GM20000 (cell line): Measurements from ENCODE around the gene CDKAL1.
"Not testable (repeated sequence)": the region's sequence is repeated elsewhere in the genome, so short reads cannot be mapped to it uniquely, and the experiment has no call there.

Source experiments
- DNase-seq: peaks from one replicate; pipeline ENCODE4 v3.0.0; 2012; ENCODE audit warnings: low spot score
- TF ChIP-seq, protein P1 (sequence below): IDR thresholded peaks from 2 replicates; pipeline ENCODE4 v1.5.1; 2012; ENCODE audit warnings: mild to moderate bottlenecking, control low read depth; ENCODE audit errors: extremely low read depth, missing control alignments

CDKAL1 gene

DNA sequence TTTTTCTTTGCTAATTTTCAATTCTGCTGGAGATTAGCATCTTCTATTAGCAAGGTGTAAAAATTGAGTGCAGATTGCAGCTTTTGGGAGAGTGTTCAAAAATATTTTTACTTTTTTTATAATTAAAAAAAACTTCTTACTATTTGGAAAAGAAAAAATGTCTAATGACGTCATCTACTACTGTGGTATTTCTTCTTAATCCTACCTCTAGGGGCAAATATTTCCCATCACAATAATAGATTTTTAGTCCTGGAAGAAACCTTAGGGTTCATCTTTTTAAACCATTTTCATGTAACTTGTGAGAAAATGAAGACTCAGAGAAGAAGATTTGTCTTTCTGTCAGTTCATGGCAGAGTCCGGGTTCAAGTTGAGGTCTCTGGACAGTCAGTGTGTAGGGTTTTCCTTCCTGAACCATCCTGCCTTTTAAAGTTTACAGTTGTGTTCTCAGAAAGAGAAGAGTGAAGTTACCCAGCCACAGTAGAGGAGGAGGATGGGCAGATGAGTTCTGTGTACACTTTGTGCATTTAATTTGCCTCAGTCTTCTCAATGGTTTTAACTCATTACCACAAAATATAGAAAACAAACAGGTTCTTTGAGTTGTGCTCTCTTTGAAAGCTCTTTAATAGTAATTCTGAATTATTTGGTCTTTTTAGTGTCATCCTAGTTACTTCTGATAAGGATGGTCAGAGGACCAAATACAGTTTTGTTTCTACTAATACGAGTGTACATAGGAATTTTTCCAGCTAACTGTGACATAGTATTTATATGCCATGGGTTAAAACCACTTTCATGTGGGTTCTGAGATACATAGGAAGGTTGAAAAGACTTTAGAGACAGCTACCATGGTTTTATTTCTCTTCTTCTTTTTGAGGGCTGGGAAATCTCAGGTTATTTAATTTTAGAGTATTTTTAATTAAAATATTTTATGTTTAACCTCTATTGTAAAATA lies 184.7 kb downstream of the CDKAL1 start:
- DNase-seq = no peak
- TF ChIP-seq, protein P1, sequence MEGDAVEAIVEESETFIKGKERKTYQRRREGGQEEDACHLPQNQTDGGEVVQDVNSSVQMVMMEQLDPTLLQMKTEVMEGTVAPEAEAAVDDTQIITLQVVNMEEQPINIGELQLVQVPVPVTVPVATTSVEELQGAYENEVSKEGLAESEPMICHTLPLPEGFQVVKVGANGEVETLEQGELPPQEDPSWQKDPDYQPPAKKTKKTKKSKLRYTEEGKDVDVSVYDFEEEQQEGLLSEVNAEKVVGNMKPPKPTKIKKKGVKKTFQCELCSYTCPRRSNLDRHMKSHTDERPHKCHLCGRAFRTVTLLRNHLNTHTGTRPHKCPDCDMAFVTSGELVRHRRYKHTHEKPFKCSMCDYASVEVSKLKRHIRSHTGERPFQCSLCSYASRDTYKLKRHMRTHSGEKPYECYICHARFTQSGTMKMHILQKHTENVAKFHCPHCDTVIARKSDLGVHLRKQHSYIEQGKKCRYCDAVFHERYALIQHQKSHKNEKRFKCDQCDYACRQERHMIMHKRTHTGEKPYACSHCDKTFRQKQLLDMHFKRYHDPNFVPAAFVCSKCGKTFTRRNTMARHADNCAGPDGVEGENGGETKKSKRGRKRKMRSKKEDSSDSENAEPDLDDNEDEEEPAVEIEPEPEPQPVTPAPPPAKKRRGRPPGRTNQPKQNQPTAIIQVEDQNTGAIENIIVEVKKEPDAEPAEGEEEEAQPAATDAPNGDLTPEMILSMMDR = no peak

DNA sequence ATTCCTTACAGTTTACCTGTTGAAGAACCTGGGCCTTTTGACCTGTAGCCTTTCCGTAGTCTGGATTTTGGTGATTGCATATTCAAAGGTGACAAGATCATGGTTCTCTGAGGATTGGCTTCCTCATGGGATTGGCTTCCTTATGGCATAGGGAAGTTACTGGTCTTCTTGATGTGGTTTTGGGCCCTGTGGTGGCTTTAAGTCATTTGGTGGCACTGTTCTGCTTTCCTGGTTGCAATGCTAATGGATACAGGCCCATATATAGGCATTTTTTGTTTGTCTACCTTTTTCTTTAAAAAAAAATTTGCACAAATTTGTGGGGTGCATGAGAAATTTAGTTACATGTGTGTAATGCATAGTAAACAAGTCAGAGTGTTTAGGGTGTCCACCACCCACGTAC lies 185.7 kb downstream of the CDKAL1 start:
- TF ChIP-seq, protein P1 = no peak
- DNase-seq = no peak

DNA sequence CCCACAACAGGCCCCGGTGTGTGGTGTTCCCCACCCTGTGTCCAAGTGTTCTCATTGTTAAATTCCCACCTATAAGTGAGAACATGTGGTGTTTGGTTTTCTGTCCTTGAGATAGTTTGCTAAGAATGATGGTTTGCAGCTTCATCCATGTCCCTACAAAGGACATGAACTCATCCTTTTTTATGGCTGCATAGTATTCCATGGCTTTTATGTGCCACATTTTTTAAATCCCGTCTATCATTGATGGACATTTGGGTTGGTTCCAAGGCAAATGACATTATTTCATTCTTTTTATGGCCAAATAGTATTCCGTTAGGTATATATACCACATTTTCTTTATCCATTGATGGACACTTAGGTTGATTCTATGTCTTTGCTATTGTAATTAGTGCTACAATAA lies 186.9 kb downstream of the CDKAL1 start:
- DNase-seq = not testable (repeated sequence)

DNA sequence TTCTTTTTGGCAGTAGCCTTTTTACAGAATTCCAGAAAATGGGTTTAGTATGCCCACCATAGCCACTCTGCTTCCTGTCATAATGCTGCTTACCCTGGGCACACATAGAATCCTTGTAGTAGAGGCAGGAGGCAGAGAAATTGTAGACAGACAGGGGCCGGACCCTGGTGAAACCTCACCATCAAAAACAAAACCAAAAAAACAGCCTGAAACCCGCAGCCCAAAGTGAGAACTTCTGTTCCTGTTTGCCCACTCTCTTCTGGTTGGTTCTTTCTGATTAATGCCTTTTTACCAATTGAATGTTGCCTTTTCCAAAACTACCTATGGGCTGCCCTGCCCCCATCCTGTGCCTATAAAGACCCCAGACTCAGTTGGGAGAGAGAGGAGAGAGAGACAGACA lies 188.2 kb downstream of the CDKAL1 start:
- TF ChIP-seq, protein P1 = no peak
- DNase-seq = no peak

DNA sequence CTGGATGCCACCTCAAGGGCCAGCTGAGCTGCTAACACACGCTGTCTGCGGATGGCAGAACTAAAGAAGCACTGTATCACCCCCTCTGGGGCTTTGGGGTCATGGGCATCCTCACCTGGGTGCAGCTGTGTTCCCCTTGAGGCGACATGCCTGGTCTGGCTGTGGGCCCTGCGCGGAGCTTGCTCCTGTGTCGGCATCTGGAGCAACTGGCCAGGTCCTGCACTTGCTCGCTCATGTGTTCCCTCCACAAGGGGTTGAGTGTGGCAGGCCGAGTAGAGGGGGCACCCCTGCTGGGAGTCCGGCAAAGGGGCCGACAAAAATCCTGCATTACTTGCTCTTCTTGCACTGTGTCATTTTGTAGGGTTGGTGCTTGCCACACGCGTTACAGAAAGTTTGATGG lies 189.0 kb downstream of the CDKAL1 start:
- DNase-seq = no peak
- TF ChIP-seq, protein P1 = no peak

DNA sequence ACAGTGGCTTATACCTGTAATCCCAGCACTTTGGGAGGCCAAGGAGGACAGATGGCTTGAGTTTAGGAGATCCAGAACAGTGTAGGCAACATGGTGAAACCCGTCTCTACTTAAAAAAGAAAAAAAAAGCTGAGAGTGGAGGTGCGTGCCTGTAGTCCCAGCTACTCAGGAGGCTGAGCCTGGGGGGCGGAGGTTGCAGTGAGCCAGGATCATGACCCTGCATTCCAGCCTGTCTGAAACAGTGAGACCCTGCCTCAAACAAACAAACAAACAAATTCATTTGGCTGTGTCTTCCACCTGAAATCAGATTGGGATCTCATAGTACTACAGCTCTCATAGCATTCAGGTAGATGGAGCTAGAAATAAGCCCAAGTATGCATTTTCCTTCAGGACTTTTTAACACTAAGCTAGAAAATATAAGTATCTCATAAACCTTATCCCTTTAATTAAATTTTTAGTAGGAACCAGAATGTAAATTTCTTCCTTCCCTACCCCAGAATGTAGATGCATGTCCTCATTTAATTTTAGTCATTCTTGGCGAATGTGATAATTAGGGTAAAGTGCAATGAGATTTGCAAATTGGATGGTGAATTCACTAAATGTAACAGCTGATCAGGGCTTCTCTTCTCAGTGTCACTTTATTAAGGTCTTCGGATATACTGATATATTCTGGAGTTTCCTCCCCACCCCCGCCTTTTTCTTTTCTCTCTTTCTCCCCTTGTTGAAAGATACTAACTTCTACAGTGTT lies 190.4 kb downstream of the CDKAL1 start:
- TF ChIP-seq, protein P1 = no peak
- DNase-seq = no peak

DNA sequence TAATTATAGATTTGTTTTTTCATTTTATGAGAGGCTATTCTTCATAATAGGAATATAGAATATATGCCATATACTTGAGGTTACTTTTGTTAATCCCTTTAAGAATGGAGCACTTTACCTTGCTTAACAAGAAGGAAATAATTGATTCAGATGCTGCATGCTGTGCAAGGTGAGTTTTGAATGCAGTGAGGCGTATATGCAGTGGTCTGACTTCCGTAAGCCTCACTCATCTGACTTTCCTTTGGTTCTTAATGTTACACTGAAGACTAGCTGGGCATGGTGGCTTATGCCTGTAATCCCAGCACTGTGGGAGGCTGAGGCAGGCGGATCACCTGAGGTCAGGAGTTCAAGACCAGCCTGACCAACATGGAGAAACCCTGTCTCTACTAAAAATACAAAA lies 191.0 kb downstream of the CDKAL1 start:
- DNase-seq = not testable (repeated sequence)

DNA sequence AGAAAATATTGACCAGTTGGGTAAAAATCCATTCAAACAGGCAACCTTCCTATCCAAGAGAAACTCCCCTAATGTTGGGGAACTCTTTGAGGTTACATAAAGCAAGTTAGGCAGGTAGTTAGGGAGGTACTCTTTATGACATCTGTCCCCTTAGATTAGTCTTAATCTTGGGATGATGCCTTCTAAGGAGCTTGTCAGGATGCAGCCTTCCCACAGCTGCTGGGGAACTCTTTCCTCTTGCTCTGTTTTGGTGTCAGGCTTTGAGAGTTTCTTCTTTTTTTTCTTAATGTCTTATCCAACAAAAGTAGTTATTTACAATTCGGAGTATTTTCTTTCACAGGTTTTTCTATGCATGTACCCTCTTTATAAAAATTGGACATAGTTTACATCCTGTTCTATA lies 194.8 kb downstream of the CDKAL1 start:
- TF ChIP-seq, protein P1 = no peak
- no peak for DNase-seq

DNA sequence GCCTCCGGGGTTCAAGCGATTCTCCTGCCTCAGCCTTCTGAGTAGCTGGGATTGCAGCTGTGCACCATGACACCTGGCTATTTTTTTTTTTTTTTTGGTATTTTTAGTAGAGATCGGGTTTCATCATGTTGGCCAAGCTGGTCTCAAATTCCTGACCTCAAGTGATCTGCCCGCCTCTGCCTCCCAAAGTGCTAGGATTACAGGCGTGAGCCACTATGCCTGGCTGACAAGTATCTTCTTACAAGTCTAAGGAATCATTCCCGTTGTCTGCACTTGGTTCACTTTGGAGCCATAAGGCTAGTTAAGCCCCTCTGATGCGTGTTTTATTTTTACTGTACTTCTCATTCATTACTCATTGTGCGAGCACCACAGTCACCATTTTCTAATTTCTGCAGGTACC lies 198.1 kb downstream of the CDKAL1 start:
- not testable (repeated sequence) for DNase-seq
